Fibroblast of mammary gland (primary cell): ENCODE measurements around the gene RAB5B.

Experiments used
- DNase-seq: peaks from one replicate; pipeline ENCODE4 v3.0.0-alpha.2; 2010; ENCODE audit warnings: low read depth
- H3K4me3 ChIP-seq: 2 replicates; pipeline ENCODE4 v1.5.1; 2011; ENCODE audit warnings: low read depth, mild to moderate bottlenecking, low read length, moderate library complexity; ENCODE audit not compliant: control insufficient read depth
- CTCF ChIP-seq: conservative IDR thresholded peaks from 2 replicates; pipeline ENCODE4 v1.5.1; 2011; ENCODE audit warnings: low read depth, low read length, inconsistent platforms; ENCODE audit not compliant: control insufficient read depth, insufficient read depth

Gene RAB5B

GRCh38 chr12:56029666-56030293 is 55.9 kb downstream of the RAB5B start:
- peak; percentile 68 for DNase-seq
- peak; percentile 85 for TF ChIP-seq CTCF
- no peak overlapping the region for H3K4me3 ChIP-seq

- DNase-seq: no peak
- TF ChIP-seq CTCF: no peak
- no peak overlapping the region for H3K4me3 ChIP-seq
Observed at GRCh38 chr12:56031987-56032386, 58.1 kb downstream of the RAB5B start.

- H3K4me3 ChIP-seq: no peak overlapping the region
- TF ChIP-seq CTCF: no peak
- DNase-seq: no peak
Observed at GRCh38 chr12:56034586-56035332, 60.9 kb downstream of the RAB5B start.

- no peak for DNase-seq
- no peak for TF ChIP-seq CTCF
- no peak overlapping the region for H3K4me3 ChIP-seq
Observed at GRCh38 chr12:56037161-56037560, 63.3 kb downstream of the RAB5B start.

- no peak for TF ChIP-seq CTCF
- no peak overlapping the region for H3K4me3 ChIP-seq
- no peak for DNase-seq
Observed at GRCh38 chr12:56038022-56038655, 64.3 kb downstream of the RAB5B start.

- no peak overlapping the region for H3K4me3 ChIP-seq
- DNase-seq: no peak
- TF ChIP-seq CTCF: no peak
Observed at GRCh38 chr12:56040151-56040550, 66.3 kb downstream of the RAB5B start.
